Stimulated activated CD4-positive, alpha-beta T cell treated with anti-CD3 and anti-CD28 coated beads, Interleukin-15, amount 100 ng/mL, for 48 hours (primary cell): Measurements from ENCODE around the gene PPP2R2C.

ENCODE experiments used
- DNase-seq, 2 donors: peaks; one replicate each; pipeline ENCODE4 v3.0.0-alpha.2; 2020; ENCODE audit warnings: low read depth in 2 of 2

Gene PPP2R2C

GRCh38 chr4:6380746-6381410 lies 91.5 kb downstream of the PPP2R2C start:
- no peak for DNase-seq

GRCh38 chr4:6379767-6380745 lies 92.4 kb downstream of the PPP2R2C start:
- DNase-seq: no peak

GRCh38 chr4:6378493-6379445 lies 93.6 kb downstream of the PPP2R2C start:
- no peak for DNase-seq

- DNase-seq: no peak
Measured at GRCh38 chr4:6377626-6378492, 94.6 kb downstream of the PPP2R2C start.

GRCh38 chr4:6375620-6376295 lies 96.7 kb downstream of the PPP2R2C start:
- no peak for DNase-seq

- no peak for DNase-seq
Measured at GRCh38 chr4:6374575-6374974, 97.8 kb downstream of the PPP2R2C start.

GRCh38 chr4:6373541-6374410 lies 98.6 kb downstream of the PPP2R2C start:
- no peak for DNase-seq

- peak in 1 of 2 donors; percentile 19 for DNase-seq
Measured at GRCh38 chr4:6372649-6373525, 99.5 kb downstream of the PPP2R2C start.

- no peak for DNase-seq
Measured at GRCh38 chr4:6371812-6372211, 100.6 kb downstream of the PPP2R2C start.

- DNase-seq: no peak
Measured at GRCh38 chr4:6371271-6371670, 101.1 kb downstream of the PPP2R2C start.

GRCh38 chr4:6369924-6370645 lies 102.3 kb downstream of the PPP2R2C start:
- no peak for DNase-seq

GRCh38 chr4:6369511-6369910 lies 102.9 kb downstream of the PPP2R2C start:
- DNase-seq: no peak

GRCh38 chr4:6369035-6369434 lies 103.4 kb downstream of the PPP2R2C start:
- no peak for DNase-seq

- no peak for DNase-seq
Measured at GRCh38 chr4:6368601-6369000, 103.8 kb downstream of the PPP2R2C start.

- no peak for DNase-seq
Measured at GRCh38 chr4:6368096-6368495, 104.3 kb downstream of the PPP2R2C start.

GRCh38 chr4:6367371-6367851 lies 105.0 kb downstream of the PPP2R2C start:
- no peak for DNase-seq

GRCh38 chr4:6366581-6366980 lies 105.8 kb downstream of the PPP2R2C start:
- DNase-seq: no peak
